Glomerular visceral epithelial cell (primary cell): ENCODE results near the gene TAF11L13.

Experiments used
- DNase-seq: peaks from one replicate; pipeline ENCODE4 v3.0.0-alpha.2; 2016; ENCODE audit errors: extremely low spot score

TAF11L13 gene

GRCh38 chr5:17679597-17680203 is 47.8 kb downstream of the TAF11L13 start:
- DNase-seq = no peak

- DNase-seq = no peak
Measured at GRCh38 chr5:17680737-17681136, 48.8 kb downstream of the TAF11L13 start.
